GM18873 (cell line): ENCODE results near the gene MPZL1.

Experiments
- ATAC-seq: cut with Tn5 transposase; IDR thresholded peaks from one replicate; pipeline ENCODE4 v1.9.1; 2021; ENCODE audit warnings: mild to moderate bottlenecking, moderate library complexity, moderate number of reproducible peaks; ENCODE audit not compliant: unreplicated experiment, low FRiP score

Gene MPZL1

DNA sequence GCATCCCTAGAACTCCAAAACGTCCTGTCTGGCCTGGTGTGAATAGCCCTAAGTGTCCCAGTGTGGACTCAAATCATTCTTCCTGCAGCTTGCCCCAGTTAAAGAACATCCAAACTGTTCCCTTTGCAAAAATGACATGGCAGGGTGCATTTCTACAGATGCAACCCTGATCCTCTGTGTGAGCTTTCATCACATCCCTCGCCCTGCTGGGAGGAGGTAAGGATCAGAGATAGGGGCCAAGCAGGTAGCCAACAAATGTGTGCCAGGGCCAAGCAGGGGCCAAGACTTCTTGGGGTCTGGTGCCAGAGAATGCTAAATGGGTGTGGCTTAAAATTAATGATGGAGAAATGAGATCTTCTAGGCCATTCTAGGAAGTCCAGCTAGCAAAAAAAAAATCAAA lies 27.1 kb upstream of the MPZL1 start:
- ATAC-seq, result no peak

GRCh38 chr1:167695147-167695546 lies 26.6 kb upstream of the MPZL1 start:
- no peak for ATAC-seq

- no peak for ATAC-seq
Measured at GRCh38 chr1:167695756-167696561, 25.8 kb upstream of the MPZL1 start.

- ATAC-seq, result no peak
Measured at GRCh38 chr1:167697667-167698141, 24.1 kb upstream of the MPZL1 start.

- ATAC-seq, result no peak
Measured at GRCh38 chr1:167698313-167698712, 23.5 kb upstream of the MPZL1 start.

- no peak for ATAC-seq
Measured at GRCh38 chr1:167701510-167701909, 20.3 kb upstream of the MPZL1 start.

GRCh38 chr1:167703557-167703956 lies 18.2 kb upstream of the MPZL1 start:
- ATAC-seq, result no peak

- ATAC-seq, result no peak
Measured at GRCh38 chr1:167704715-167705114, 17.1 kb upstream of the MPZL1 start.

DNA sequence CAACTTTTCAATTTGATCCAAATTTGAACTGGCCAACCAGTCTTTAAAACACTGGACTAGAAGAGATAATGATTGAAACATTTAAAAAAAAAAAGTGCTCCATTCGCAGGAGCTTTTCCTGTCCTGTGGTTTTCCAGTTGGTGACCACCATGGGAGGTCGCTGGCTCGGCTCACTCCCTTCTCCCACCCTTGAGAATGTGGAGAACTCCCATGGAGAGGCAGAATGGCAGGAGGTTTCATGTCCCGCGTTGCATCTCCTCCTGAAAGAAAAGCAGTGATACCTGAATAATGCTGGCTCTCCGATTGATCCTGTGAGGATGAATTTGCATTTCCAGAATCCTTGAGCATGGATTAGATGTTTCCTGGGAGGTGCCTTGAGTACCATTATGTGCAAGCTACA lies 16.5 kb upstream of the MPZL1 start:
- ATAC-seq, result no peak

DNA sequence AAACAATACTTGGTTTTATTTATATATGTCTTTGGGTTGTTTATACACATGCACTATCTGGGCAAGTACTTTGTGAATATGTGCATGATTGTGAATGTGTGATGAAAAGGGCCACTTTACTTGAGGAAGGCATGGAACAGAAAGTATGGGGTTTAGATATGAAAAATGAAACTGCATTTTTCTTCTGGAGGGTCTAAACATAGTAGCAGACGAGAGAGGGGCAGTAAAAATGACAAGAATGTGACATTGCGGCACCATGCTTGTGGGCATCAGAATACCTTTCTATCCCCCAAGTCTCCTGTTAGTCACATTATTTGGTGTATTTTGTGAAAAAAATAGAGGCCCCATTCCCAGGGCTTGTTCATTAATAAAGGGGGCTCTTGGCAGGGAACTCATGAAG lies 15.4 kb upstream of the MPZL1 start:
- no peak for ATAC-seq

GRCh38 chr1:167706931-167707877 lies 14.6 kb upstream of the MPZL1 start:
- no peak for ATAC-seq

DNA sequence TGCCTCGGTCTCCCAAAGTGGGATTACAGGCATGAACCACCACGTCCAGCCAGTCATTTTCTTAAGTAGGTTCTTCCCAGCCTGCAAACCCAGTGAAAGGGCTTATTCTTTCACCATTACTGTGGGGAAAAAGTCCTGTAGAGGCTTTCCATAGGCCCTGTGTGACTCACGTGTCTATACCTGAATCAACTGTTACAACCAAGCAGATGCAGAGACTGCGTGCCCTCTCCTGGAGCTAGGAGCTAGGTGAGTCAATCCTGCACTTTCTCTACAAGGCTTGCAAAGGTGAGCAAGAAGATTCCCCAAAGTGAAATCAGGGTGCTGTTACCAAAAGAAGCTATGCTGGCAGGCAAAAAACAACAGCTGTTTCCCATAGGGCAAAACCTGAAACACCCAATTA lies 13.8 kb upstream of the MPZL1 start:
- ATAC-seq, result no peak

- ATAC-seq, result no peak
Measured at GRCh38 chr1:167708940-167709389, 12.8 kb upstream of the MPZL1 start.

- no peak for ATAC-seq
Measured at GRCh38 chr1:167710836-167711235, 10.9 kb upstream of the MPZL1 start.

DNA sequence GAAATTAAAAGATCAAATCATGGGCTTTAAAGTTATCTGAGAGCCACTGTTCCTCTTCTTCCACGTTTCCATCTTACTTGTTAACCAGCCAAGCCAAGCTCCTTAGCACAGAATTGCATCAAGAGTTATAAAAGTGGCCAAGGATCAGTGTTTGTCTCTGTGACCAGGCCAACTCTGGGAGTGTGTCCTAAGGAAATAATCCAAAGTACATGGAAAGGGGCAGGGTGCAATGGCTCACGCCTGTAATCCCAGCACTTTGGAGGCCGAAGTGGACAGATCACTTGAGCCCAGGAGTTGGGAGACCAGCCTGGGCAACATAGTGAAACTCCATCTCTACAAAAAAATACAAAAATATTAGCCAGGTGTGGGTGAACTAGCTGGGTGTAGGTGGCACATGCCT lies 10.0 kb upstream of the MPZL1 start:
- no peak for ATAC-seq

DNA sequence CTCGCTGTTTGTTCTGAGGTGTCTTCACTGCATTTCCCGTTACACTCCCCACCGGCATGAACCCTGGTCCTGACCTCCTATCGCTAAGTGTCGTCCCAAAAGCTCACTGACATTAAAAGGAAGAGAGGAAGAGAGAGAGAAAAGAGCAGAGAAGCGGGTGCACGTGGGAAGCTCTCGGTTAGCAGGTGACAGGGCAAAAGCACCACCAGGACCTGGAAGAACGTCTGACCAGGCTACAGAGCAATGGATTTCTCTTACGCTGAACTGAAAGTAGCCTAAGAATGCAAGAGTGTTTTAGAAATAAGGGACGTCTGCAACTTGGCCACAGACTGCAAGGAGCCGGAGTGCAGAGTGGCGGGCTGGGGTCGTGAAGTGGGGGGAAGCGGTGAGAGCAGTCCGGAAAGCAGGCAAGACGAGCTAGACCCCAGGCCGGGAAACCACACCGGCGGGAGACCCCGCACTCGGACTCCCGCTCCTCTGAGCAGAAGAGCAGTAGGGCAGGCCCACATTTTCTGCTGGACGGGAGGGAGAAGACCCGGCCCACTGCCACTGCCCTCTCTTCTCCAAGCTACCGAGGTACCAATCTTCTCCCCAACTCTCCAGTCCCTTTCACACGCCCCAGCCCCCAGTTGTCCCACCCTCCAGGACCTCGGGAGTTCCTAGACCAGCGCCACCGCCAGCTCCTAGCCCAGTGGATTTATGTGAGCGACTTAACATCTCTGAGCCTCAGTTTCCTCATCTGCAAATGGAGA lies 8.3 kb upstream of the MPZL1 start:
- no peak for ATAC-seq

GRCh38 chr1:167714098-167714438 lies 7.7 kb upstream of the MPZL1 start:
- no peak for ATAC-seq

DNA sequence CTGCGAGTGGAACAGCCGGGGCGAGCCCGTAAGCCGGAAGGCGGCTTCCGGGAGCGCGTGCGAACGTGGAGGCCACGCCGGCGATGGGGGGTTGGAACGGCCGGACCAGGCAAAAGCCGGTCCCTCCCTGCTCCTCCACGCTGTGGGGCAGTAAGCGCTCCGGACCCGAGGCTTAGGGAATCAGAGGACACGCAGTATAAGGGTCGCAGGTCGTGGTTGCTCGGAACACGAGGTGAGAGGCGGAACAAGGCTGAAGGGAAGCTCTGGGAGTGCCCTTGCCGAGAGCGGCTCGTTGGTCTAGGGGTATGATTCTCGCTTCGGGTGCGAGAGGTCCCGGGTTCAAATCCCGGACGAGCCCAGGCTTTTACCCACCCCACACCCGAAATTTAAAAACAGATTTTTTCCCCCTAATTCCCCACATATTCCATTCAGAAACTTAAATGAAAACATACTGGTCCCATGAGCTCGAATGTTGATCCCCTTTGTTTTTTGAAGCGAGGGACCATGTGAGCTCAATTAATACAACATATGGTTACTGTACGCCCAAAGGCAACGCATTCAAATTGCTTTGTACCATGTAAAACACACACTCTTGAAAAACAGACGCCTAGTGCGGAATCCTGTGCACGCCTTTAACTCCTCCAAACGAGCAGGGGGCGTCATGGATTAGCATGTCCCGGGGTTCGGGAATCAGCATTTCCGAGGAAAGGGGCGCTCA lies 7.2 kb upstream of the MPZL1 start:
- peak; percentile 36 for ATAC-seq

GRCh38 chr1:167715157-167715999 lies 6.4 kb upstream of the MPZL1 start:
- ATAC-seq, result peak; percentile 47
